ENCODE measurements around the gene PIK3CG.

DNA sequence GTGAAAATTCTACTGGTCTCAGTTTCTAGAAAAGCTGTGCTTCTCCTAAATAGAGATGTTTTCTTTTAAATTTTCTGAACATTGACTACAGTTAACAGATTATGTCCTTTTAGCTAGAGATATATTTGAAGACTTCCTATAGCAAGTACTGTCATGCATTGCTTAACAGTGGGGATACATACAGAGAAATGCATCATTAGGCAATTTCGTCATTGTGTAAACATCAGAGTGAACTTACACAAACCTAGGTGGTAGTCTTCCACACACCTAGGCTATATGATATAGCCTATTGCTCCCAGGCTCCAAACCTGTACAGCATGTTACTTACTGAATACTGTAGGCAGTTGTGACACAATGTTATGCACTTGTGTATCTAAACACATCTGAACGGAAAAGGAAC lies 28.5 kb downstream of the PIK3CG start:
- TF ChIP-seq, protein P1, sequence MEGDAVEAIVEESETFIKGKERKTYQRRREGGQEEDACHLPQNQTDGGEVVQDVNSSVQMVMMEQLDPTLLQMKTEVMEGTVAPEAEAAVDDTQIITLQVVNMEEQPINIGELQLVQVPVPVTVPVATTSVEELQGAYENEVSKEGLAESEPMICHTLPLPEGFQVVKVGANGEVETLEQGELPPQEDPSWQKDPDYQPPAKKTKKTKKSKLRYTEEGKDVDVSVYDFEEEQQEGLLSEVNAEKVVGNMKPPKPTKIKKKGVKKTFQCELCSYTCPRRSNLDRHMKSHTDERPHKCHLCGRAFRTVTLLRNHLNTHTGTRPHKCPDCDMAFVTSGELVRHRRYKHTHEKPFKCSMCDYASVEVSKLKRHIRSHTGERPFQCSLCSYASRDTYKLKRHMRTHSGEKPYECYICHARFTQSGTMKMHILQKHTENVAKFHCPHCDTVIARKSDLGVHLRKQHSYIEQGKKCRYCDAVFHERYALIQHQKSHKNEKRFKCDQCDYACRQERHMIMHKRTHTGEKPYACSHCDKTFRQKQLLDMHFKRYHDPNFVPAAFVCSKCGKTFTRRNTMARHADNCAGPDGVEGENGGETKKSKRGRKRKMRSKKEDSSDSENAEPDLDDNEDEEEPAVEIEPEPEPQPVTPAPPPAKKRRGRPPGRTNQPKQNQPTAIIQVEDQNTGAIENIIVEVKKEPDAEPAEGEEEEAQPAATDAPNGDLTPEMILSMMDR (IDR thresholded peaks at IDR 0.05; ENCODE audit: insufficient read depth, low read length, poor library complexity, severe bottlenecking), result no peak
- no peak for TF ChIP-seq EZH2phosphoT487 (conservative IDR thresholded peaks at IDR 0.05; ENCODE audit: low read length)
